ENCODE measurements around the gene SLC2A11. TPM values are rescaled to one million over a fixed set of nuclear protein-coding genes. Genes with fewer than 3 reads are reported as not detected.

The SLC2A11 gene
- total and polyA plus RNA-seq, 9 of the 15 experiments (the other 6 are each of a cell fraction or from before 2014, with no cell fraction given) = 0.44 to 2.7 (median 2.1) TPM

GRCh38 chr22:23833017-23833751, 24.5 kb upstream of the SLC2A11 start:
- Histone ChIP-seq H3K27me3 (ENCODE audit: control insufficient read depth in 2 of 2, insufficient read depth in 2 of 2, low read length in 2 of 2) (no peaks in the 10 kb centered on the region), H2AFZ (ENCODE audit: low read depth, low read length) (no peak overlapping the region), H3K4me1 (replicated peaks in 1 of 2; ENCODE audit: control insufficient read depth in 2 of 2, insufficient read depth in 2 of 2, low read length in 2 of 2) (peaks cover 0 to 27% of the 10 kb centered on the region in 2 experiments; a peak in 3 of 5 replicates), H3K9me1 (ENCODE audit: control insufficient read depth, insufficient read depth, low read length) (no peaks in the 10 kb centered on the region), H3K9me3 (replicated peaks; ENCODE audit: control insufficient read depth, insufficient read depth, low read depth, low read length) (no peaks in the 10 kb centered on the region), H3K4me2 (ENCODE audit: insufficient read depth, low read length) (no peak overlapping the region), H3K4me3 (no peak overlapping the region), H3K27ac (ENCODE audit: extremely low read depth, low read depth, low read length) (no peak overlapping the region), H3K79me2 (ENCODE audit: control insufficient read depth, insufficient read depth, low read length) (no peaks in the 10 kb centered on the region), H3K9ac (ENCODE audit: insufficient read depth in 1 of 2, low read depth in 2 of 2, low read length in 2 of 2) (no peak overlapping the region; a peak in 1 of 4 replicates), H4K20me1 (replicated peaks; ENCODE audit: control insufficient read depth, insufficient read depth, low read length) (no peaks in the 10 kb centered on the region; the same call in 1 of the 2 replicates), H3K36me3 (ENCODE audit: control insufficient read depth, insufficient read depth, low read length) (peaks cover 55% of the 10 kb centered on the region; the same call in 2 of the 3 replicates)
- no peak for ATAC-seq
- DNase-seq (ENCODE audit: extremely low read depth in 1 of 4, low spot score in 3 of 4) = no peak
- 92% methylated on average over 9 of the region's 16 CpGs for WGBS (ENCODE audit: insufficient coverage, low coverage, missing lambda C conversion rate)
- intact Hi-C loops (cut with micrococcal nuclease) = no loop called here
- no peak for FAIRE-seq
- ChIA-PET POLR2A (no interaction called here), CTCF (ENCODE audit: low intra/inter-chr PET ratio) (no interaction called here)
- in situ Hi-C loops (cut with MboI) = no loop called here
- BruUV-seq (replicated peaks) = no TSS peak
- TF ChIP-seq NCOA1 (IDR thresholded peaks at IDR 0.05; ENCODE audit: low read depth) (no peak), FOXK1 (CRISPR knock-in tag; IDR thresholded peaks at IDR 0.05; ENCODE audit: borderline replicate concordance) (no peak), POLR2A (conservative IDR thresholded peaks at IDR 0.05) (no peak), CBX5 (IDR thresholded peaks at IDR 0.05; ENCODE audit: borderline replicate concordance, low read depth) (no peak), HMG20B (CRISPR knock-in tag; IDR thresholded peaks at IDR 0.05) (no peak), SOX6 (IDR thresholded peaks at IDR 0.05) (no peak), SMAD2 (IDR thresholded peaks at IDR 0.05; ENCODE audit: low read depth, low read length) (no peak), RAD51 (IDR thresholded peaks at IDR 0.05; ENCODE audit: borderline replicate concordance, low read depth) (no peak), NONO (IDR thresholded peaks at IDR 0.05; ENCODE audit: low read depth in 2 of 2, low read length in 1 of 2) (no peak), ZNF77 (CRISPR knock-in tag; IDR thresholded peaks at IDR 0.05) (no peak), LCOR (CRISPR knock-in tag; IDR thresholded peaks at IDR 0.05) (no peak), TAF1 (IDR thresholded peaks at IDR 0.05; ENCODE audit: control insufficient read depth, extremely low read depth, insufficient read depth, low read length, severe bottlenecking) (no peak), NCOA2 (IDR thresholded peaks at IDR 0.05; ENCODE audit: partially characterized antibody in 2 of 2) (no peak), USF1 (CRISPR knock-in tag; IDR thresholded peaks at IDR 0.05) (no peak)
- TF ChIP-seq, protein P1, sequence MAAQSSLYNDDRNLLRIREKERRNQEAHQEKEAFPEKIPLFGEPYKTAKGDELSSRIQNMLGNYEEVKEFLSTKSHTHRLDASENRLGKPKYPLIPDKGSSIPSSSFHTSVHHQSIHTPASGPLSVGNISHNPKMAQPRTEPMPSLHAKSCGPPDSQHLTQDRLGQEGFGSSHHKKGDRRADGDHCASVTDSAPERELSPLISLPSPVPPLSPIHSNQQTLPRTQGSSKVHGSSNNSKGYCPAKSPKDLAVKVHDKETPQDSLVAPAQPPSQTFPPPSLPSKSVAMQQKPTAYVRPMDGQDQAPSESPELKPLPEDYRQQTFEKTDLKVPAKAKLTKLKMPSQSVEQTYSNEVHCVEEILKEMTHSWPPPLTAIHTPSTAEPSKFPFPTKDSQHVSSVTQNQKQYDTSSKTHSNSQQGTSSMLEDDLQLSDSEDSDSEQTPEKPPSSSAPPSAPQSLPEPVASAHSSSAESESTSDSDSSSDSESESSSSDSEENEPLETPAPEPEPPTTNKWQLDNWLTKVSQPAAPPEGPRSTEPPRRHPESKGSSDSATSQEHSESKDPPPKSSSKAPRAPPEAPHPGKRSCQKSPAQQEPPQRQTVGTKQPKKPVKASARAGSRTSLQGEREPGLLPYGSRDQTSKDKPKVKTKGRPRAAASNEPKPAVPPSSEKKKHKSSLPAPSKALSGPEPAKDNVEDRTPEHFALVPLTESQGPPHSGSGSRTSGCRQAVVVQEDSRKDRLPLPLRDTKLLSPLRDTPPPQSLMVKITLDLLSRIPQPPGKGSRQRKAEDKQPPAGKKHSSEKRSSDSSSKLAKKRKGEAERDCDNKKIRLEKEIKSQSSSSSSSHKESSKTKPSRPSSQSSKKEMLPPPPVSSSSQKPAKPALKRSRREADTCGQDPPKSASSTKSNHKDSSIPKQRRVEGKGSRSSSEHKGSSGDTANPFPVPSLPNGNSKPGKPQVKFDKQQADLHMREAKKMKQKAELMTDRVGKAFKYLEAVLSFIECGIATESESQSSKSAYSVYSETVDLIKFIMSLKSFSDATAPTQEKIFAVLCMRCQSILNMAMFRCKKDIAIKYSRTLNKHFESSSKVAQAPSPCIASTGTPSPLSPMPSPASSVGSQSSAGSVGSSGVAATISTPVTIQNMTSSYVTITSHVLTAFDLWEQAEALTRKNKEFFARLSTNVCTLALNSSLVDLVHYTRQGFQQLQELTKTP (IDR thresholded peaks at IDR 0.05; ENCODE audit: low read depth in 1 of 2, partially characterized antibody in 2 of 2) = no peak
- TF ChIP-seq, protein P2, sequence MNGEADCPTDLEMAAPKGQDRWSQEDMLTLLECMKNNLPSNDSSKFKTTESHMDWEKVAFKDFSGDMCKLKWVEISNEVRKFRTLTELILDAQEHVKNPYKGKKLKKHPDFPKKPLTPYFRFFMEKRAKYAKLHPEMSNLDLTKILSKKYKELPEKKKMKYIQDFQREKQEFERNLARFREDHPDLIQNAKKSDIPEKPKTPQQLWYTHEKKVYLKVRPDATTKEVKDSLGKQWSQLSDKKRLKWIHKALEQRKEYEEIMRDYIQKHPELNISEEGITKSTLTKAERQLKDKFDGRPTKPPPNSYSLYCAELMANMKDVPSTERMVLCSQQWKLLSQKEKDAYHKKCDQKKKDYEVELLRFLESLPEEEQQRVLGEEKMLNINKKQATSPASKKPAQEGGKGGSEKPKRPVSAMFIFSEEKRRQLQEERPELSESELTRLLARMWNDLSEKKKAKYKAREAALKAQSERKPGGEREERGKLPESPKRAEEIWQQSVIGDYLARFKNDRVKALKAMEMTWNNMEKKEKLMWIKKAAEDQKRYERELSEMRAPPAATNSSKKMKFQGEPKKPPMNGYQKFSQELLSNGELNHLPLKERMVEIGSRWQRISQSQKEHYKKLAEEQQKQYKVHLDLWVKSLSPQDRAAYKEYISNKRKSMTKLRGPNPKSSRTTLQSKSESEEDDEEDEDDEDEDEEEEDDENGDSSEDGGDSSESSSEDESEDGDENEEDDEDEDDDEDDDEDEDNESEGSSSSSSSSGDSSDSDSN (IDR thresholded peaks at IDR 0.05; ENCODE audit: borderline replicate concordance in 1 of 2, low read depth in 2 of 2, low read length in 2 of 2) = no peak
